Erythroblast (primary cell): ENCODE measurements around the gene FGD5.

ENCODE experiments used
- GATA1 ChIP-seq: IDR thresholded peaks from 2 replicates; pipeline ENCODE4 v1.6.1; 2011; ENCODE audit warnings: low read depth, mild to moderate bottlenecking, control low read depth, low read length, moderate library complexity
- POLR2A ChIP-seq: IDR thresholded peaks from 2 replicates; pipeline ENCODE4 v1.6.1; 2011; ENCODE audit warnings: mild to moderate bottlenecking, low read length

- TF ChIP-seq POLR2A (no peak), GATA1 (no peak)
Measured at GRCh38 chr3:14891135-14892132, 72.7 kb downstream of the FGD5 start.
